Measurements from ENCODE around the gene HIC2. TPM values are rescaled to one million over a fixed set of nuclear protein-coding genes. Genes with fewer than 3 reads are reported as not detected.
"Not testable (repeated sequence)": the region's sequence is repeated elsewhere in the genome, so short reads cannot be mapped to it uniquely, and the experiment has no call there.

The HIC2 gene
- total RNA-seq, 1 donor, result 13.7 TPM

DNA sequence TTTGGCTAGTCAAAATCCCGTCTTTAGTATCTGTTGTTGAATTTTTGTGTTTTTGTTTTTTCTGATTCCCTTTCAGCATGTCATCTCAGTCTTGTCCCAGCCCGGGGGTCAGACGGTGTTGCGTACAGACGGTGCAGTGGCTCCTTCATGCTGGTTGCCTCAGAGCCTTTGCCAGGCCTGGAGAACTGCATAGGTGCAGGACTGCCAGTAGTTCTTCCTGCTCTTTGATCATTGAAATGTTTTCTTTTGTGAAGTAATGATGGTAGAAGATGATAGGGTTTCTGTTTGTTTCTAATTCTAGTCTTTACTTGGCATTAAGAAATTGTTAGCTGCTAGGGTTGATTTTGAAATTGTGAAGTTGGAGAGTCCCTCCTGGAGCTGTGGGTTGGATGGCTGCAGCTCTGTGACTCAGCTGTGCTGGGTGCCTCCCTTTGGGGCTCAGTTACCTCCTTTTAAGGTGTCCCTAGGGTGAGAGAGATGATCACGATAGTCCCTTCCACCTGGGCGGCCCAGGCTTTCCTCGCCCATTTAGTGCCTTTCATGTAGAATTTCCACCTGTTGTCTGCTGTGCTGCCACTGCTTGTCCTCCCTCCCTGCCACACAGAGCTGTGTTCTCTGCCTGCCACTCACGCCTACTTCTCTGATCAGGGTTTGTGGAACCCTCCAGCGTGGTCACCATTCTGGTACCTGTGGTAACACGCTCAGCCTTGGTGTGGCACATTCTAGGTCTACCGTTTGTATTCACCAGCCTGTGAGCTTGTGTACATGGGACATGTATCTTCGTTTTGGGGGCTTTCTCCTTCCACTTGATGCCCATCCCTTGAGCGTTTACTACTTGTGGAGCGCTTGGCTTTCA is 17.4 kb downstream of the HIC2 start:
- not testable (repeated sequence) for DNase-seq (ENCODE audit: low read depth in 2 of 3, low spot score in 2 of 3)

- not testable (repeated sequence) for DNase-seq (ENCODE audit: low read depth in 2 of 3, low spot score in 2 of 3)
Observed at GRCh38 chr22:21435998-21436810, 19.0 kb downstream of the HIC2 start.

DNA sequence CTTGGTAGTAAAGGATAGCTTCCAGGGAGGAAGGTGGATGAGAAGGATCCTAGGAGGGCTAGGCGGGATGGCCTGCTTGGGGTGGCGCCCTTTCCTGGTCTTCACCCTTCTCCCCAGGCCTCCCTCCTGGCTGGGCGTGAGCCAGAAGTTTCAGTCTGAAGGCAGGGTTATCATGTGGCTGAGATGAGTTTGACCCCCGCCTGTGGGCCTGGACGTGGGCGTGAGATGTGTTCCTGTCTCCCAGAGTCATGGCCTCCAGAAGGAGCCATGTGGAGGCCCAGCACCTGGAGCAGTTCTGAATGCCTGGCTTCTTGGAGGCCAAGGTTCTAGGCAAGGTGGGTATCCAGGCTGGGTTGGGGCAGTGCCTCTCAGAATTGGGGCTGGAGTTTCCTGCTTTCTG is 20.8 kb downstream of the HIC2 start:
- not testable (repeated sequence) for DNase-seq (ENCODE audit: low read depth in 2 of 3, low spot score in 2 of 3)

DNA sequence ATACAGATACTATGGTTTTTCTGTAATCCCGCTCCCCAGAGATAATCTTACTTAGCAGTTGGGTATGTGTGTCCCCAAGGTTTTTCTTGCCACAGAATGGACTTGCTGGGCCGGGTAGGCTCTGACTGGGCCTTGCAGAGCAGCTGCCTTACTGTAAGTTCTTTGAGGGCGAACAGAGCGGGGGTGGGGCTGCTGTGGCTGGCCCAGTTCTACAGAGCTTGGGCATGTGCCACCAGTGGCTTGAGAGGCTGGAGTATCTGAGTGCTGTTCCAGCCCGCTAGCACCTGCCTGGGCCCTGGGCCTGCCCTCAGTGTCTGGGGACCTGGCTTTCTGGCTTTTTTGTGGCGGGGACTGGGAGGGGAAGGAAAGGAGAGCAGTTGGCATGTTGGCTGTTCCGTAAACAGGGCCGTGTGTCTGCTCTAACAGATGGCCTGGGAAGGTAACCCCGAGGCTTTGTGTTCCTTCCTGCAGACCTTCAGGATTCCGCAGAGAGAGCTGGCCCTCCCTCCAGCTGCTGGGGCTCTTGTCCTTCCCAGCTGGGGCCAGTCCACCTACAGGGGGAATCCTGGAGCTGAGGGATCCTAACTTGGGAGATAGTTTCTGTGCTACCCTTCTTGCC is 23.0 kb downstream of the HIC2 start:
- not testable (repeated sequence) for DNase-seq (ENCODE audit: low read depth in 2 of 3, low spot score in 2 of 3)

DNA sequence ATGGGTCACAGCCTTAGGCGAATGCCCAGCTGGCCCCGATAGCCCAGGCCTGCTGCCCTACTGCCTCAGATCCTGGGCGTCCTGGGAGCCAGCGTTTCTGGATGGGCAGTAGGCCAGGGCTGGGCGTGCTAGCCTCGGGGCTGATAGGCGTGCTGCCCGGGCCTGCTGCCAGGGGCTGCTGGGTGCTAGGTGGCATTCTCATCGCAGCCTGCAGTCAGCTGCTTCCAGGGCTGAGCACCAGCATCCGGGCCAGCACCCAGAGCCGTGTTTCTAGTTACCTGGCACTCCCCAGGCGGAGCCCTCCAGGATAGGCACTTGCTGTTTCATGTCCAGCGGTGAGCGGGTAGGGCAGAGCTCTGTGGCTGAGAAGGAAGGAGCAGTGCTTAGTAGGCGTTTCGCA is 23.5 kb downstream of the HIC2 start:
- DNase-seq (ENCODE audit: low read depth in 2 of 3, low spot score in 2 of 3), result not testable (repeated sequence)

DNA sequence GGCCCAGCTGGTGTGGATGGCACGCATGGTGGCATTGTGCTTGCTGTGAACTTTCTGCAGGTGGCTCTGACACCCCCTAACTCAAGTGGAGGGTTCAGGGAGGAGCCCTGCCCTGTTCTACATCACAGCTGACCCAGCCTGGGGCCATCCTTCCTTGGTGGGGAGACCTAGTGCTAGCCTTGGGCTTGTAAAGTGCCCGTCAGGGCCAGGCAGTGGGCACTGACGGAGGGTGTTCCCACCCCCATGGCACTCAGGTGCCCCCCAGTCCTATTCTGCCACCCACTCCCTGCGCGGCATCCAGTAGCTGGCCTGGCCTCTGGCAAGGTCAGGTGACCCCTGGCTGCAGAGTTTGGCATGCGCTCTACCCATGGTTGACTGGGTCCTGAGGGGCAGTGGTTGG is 24.0 kb downstream of the HIC2 start:
- not testable (repeated sequence) for DNase-seq (ENCODE audit: low read depth in 2 of 3, low spot score in 2 of 3)

DNA sequence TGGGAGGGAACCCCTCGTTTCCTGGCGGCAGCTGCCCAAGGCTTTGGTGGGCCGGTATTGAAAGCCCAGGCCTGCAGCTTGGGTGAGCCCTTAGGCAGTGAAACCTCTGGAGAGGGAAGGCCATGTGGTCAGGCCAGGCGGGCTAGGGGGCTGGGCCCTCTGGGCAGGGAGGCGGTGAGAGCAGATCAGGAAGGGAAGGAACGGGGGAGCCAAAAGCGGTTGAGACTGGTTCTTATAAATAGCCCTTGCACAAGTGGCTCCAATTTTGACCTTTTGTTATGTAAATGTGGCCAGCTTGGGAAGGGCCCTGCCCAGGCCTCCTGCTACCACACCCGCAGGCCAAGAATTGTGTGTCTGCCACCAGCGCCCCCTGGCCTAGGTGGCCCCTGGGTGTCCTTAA is 25.0 kb downstream of the HIC2 start:
- DNase-seq (ENCODE audit: low read depth in 2 of 3, low spot score in 2 of 3), result not testable (repeated sequence)

DNA sequence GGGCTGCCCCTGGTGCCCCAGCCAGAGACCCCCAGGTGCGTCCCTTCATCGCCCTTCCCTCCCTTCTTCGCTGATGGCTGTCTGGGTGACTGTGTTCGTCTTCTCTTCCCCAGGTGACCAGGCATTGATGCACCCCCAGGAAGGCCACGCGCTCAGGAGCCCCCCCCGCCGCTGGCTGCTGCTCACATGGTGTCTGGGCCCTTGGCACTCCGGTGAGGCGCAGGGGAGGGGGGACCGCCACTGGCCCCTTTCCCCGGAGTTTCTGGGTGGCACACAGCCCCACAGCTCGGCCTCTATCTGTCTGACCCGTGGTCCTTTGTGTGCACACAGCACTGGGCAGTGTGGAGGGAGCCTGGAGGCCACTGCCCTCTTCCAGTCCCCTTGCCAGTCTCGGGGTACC is 25.5 kb downstream of the HIC2 start:
- DNase-seq (ENCODE audit: low read depth in 2 of 3, low spot score in 2 of 3), result not testable (repeated sequence)

DNA sequence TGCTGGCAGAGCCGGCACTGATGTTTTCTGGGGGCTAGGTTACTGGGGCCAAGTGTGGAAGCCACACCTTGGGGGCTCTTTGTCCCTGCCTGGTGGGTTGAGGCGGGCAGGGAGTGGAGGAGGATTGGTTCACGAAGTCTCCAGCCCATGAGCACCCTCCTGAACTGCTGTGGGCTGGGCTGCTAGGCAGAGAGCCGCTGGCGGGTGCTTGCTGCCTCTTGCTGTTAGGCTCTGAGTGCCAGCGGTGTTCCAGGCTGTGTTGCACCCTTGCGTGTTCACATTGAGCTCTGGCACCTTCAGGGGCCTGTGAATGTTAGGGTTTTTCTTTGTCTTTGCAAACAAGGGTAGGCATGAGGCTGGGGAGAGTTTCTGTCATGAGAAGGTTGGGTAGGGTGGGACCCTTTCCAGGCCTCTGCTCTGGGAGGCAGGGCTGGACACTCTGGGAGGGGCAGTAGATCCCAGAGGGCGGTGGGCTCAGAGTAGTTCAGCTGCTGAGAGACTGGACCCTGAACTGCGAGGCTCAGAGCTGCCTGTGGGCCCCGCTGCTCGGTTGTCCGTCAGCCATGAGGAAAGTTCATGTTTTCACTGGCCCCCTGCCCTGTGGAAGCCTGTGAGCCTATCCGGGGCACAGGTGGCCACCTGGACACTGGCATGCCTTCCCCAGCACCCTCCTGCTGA is 26.0 kb downstream of the HIC2 start:
- no peak for DNase-seq (ENCODE audit: low read depth in 2 of 3, low spot score in 2 of 3)

- DNase-seq (ENCODE audit: low read depth in 2 of 3, low spot score in 2 of 3), result no peak
Observed at GRCh38 chr22:21443735-21444421, 26.7 kb downstream of the HIC2 start.

DNA sequence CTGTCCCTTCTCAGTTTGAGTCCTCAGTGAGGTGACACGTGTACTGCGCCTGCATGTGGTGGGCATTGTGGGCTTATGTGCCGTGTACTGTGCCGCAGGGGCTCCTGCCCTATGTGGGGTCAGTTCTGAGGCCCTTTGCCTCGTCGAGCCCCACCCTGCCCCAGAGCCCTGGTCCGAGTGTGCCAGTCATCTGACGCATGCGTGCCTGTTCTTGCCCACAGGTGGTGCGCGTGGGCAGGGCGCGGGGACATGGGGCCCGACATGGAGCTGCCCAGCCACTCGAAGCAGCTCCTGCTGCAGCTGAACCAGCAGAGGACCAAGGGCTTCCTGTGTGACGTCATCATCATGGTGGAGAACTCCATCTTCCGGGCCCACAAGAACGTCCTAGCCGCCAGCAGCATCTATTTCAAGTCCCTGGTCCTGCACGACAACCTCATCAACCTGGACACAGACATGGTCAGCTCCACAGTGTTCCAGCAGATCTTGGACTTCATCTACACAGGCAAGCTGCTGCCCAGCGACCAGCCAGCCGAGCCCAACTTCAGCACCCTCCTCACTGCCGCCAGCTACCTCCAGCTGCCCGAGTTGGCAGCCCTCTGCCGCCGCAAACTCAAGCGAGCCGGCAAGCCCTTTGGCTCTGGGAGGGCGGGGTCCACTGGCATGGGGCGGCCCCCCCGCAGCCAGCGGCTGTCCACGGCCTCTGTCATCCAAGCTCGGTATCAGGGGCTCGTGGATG is 27.7 kb downstream of the HIC2 start:
- DNase-seq (ENCODE audit: low read depth in 2 of 3, low spot score in 2 of 3), result no peak

- no peak for DNase-seq (ENCODE audit: low read depth in 2 of 3, low spot score in 2 of 3)
Observed at GRCh38 chr22:21445437-21446127, 28.4 kb downstream of the HIC2 start.

DNA sequence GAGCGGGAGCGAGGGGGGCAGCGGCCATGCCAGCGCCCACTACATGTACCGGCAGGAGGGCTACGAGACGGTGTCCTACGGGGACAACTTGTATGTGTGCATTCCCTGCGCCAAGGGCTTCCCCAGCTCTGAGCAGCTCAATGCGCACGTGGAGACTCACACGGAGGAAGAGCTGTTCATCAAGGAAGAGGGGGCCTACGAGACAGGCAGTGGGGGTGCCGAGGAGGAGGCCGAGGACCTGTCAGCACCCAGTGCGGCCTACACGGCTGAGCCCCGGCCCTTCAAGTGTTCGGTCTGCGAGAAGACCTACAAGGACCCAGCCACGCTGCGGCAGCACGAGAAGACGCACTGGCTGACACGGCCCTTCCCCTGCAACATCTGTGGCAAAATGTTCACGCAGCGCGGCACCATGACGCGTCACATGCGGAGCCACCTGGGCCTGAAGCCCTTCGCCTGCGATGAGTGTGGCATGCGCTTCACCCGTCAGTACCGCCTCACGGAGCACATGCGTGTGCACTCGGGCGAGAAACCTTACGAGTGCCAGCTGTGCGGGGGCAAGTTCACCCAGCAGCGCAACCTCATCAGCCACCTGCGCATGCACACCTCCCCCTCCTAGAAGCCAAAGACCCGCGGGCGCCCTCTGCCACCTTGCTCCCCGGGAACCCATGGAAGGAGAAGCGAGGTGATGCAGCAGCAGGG is 29.1 kb downstream of the HIC2 start:
- no peak for DNase-seq (ENCODE audit: low read depth in 2 of 3, low spot score in 2 of 3)

- DNase-seq (ENCODE audit: low read depth in 2 of 3, low spot score in 2 of 3), result no peak
Observed at GRCh38 chr22:21446827-21447690, 29.9 kb downstream of the HIC2 start.

DNA sequence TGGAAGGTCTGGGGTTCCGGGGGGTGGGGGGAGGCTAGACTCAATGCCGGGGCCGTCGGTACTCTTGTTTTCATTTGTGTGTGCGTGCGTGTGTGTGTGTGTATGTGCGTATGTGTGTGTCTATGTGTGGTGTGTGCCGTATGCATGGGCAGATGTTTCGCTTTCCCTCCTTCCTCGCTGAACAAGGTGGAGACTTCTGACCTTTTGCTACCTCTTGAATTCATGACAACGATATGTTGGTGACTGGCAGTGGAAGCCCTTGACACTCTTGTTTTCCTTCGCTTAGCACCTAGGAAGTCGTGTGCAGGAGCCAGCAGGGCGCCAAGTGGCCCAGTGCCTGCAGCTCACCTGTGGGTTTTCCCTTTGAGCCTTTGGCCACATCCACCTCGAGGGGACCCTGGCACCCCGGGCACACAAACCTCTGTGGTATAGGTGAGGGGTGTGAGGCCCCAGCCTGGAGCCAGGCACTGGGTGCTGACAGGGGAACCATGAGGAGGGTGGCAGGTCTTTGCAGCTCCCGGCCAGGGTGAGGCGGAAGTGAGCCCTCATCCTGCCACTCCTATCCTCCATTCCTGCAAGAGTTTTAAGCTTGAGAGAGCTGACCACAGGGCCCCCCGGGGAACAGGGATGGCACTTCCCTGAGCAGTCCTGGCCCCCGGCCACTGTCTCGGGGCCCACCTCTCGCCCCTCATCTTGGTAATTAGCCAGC is 30.7 kb downstream of the HIC2 start:
- DNase-seq (ENCODE audit: low read depth in 2 of 3, low spot score in 2 of 3), result no peak

DNA sequence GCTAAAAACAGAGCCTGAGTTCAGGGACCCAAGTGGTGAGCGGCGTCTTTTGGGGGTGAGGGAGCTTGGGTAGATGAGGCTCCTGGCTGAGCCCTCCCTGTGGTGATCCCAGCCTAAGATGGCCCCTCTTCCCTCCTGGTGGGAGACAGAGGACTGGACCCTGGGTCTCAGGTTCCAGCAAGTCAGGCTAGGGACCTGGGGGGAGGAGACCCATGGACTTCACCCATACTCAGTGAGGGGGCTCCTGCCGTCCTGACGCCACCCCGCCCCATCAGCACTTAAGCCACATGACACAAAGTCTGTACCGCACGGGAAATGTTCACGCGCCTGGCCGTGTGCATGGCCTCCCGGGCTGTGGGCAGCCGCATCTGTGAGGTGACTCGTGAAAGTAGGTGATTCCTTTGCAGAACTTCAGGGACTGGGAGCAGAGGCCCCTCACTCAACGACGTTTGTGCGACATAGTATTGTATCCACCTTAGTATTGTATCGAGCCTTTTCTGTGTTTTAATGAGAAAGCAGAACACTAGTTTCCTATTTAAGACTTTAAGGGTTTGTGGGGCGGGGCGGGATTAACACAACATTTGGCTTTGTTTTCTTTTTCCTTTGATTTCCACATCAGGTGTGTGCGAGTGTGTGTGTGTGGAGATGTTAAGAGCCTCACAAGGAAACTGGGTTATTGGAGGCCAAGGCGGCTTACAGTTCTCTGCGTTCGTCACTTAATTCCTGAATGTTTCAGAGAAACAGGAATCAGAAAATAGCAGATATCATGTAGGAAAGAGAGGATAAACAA is 31.7 kb downstream of the HIC2 start:
- no peak for DNase-seq (ENCODE audit: low read depth in 2 of 3, low spot score in 2 of 3)
